HG03378 (cell line): ENCODE results near the gene YTHDF1.

Experiments
- ATAC-seq: cut with Tn5 transposase; IDR thresholded peaks from one replicate; pipeline ENCODE4 v1.9.1; 2021; ENCODE audit warnings: mild to moderate bottlenecking, moderate library complexity; ENCODE audit not compliant: unreplicated experiment

The YTHDF1 gene

DNA sequence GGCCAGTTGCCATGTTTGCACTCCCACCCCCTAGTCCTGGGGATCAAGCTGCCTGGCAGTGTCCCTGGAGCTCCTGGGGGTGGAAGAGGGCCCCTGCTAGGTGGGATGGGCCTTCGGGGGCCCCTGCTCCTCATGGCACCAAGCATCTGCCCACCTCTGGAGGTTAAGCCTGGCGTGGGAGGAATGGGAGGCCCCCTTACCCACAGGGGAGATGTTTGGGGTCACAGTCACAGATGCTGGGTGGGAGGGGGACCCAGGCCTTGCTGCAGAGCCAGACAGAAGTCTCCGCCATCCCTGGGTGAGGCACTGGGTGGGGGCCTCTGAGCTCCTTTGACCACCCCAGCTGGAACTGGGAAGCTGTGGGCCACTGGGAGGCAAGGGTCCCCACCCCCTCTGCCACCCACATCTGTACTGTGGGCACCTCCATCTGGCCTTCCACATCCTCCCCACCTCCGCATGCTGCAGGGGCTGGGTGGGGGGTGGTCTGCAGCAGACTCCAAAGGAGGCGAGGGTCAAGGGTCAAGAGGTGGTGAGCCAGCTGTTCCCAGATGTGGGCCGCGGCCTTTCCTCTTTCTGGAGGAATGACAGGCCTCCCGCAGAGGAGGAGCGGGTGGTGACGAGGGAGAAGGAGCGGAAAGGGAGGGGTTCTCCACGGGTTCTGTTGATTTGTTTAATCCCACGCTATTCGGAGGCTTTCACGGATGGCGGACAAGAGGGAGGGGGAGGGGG is 41.5 kb downstream of the YTHDF1 start:
- no peak for ATAC-seq

GRCh38 chr20:63173552-63174191 is 42.3 kb downstream of the YTHDF1 start:
- ATAC-seq, result no peak

- no peak for ATAC-seq
Measured at GRCh38 chr20:63172726-63173125, 43.2 kb downstream of the YTHDF1 start.

DNA sequence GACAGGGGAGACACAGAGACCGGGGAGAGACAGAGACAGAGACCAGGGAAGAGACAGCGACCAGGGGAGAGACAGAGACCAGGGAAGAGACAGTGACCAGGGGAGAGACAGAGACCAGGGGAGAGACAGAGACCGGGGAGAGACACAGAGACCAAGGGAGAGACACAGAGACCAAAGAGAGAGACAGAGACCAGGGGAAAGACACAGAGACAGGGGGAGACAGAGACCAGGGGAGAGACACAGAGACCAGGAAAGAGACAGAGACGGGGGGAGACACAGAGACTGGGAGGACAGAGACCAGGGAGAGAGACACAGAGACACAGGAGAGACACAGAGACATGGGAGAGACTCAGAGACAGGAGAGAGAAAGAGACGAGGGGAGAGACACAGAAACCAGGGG is 43.9 kb downstream of the YTHDF1 start:
- ATAC-seq, result no peak

DNA sequence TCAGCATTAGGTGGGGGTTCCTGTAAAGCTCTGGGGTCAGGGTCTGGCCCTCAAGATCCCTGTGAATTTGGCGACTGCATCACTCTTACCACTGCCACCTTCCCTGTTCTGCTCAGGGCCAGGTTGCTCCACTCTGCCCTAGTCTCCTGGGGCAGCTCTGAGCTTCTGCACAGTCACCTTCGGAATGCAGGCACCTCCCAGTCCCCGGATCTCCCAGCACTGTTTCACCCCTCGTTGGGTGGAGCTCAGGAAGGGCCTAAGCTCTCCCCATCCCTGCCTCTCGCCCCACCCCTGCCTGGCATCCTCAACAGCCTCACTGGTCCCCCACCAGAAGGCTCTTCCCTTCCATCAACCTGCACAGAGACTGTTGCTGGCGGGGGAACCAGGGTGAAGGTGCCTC is 46.2 kb downstream of the YTHDF1 start:
- ATAC-seq, result no peak

DNA sequence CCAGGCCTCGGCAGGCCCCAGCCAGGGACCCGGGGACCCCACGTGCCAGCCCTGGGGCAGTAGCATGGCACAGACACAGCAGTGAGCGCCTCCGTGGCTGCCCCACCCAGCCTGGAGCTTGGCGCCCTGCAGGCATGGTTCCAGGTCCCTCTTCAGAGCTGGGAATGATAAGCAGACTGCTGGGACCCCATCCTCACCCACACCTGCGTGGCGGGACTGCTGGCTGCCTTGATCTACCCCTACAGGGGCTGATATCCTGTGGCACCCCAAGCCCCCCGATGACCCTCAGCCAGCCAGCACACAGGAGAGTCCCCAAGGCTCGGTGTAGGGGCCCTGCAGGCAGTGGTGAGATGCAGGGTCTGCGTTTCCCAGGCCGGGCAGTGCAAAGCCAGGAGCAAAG is 47.1 kb downstream of the YTHDF1 start:
- ATAC-seq, result no peak

DNA sequence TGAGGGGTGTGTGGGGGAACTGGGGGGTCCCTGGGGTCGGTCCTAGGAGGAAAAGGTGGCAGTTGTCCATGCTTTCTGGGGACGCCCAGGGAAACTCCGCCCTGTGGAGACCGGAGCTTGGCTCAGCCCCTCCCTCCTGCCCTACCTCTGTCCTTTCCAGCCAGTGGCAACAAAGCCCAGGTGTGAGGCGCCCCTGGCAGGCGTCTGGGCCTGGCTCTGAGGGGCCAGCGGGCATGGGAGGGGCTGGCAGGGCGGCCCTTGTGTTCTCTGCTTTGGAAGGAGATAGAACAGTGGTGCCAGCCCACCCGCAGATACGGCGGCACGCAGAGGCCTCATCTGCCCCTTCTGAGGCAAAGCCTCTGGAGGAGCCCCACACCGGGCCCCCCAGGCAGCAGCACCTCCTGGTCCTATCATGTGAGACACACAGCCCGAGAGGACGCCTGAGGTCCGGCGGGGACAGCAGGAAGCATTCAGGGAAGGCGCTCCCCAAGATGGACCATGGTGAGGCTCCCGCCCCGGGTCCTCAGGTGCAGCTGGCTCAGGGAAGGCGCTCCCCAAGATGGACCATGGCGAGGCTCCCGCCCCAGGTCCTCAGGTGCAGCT is 47.9 kb downstream of the YTHDF1 start:
- no peak for ATAC-seq

DNA sequence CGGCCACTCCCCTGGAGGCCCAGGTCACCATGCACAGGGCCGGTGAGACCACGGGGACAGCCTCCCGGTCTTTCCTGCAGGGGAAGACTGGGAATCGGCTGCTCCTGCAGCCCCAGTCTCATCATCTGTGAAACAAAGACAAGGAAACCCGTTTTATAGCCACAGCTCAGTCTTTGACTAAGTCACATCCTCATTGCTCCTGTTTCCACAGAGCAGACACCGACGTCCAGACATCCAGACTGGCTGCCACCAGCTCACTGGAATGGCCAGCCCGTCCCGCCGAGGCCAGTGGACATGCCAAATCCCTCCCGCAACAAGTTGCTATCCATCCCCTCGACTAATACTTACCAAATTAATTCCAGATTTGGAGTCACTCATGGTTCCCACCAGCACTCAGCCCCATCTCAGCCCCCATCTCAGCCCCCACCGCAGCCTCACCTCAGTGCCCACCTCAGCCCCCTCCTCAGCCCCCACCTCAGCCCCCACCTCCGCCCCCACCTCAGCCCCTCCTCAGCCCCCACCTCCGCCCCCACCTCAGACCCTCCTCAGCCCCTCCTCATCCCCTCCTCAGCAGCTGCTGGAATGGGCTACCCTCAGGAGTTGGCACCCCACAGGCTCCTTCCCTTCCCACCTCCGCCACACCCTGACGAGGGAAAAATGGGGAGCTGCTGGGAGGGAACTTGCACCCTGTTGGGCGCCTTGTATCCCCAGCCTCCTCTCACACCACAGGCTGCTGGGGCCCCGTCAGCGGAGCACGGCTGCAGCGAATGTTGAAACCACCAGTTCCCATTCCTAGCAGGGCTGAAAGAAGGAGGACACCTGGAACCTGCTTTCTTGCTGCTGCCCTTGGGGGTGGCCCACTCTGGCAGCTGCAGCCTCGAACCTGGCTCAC is 48.7 kb downstream of the YTHDF1 start:
- no peak for ATAC-seq

DNA sequence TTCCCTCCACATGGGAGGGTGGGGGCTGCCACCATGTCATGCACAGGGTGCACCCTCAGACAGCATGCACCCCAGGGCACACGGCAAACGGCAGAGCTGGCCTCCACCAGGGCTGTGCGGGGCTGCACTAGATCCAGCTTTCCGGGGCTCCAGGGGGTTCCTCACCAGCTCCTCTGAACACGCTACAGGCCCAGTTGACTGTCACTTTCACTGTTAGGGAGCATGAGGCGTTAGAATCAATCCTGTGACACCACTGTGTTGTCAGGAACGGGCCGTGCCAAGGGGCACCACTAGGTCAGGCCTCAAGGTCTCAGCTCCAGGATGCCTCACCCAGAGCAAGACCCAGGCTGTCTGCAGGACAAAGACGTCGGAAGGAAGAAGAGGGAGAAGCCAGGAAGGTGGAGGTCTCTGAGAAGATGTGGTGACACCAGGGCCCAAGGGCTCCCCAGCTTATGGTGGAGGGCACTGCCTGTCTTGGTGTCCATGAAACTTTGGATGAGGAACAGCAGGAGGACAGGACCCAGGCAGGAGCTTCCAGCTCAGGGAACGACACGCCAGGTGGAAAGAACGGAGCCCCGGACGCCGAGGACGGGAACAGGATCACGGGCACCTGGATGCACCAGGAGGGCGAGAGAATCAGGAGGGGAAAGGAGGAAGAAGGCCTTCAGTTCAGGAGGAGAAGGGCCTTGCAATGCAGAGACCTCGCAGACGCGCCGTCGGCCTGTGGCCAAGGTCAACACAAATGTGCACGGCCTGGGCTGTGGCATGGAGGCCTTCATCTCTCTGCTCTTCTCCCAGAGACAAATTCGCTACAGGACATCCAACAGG is 49.5 kb downstream of the YTHDF1 start:
- ATAC-seq, result no peak

DNA sequence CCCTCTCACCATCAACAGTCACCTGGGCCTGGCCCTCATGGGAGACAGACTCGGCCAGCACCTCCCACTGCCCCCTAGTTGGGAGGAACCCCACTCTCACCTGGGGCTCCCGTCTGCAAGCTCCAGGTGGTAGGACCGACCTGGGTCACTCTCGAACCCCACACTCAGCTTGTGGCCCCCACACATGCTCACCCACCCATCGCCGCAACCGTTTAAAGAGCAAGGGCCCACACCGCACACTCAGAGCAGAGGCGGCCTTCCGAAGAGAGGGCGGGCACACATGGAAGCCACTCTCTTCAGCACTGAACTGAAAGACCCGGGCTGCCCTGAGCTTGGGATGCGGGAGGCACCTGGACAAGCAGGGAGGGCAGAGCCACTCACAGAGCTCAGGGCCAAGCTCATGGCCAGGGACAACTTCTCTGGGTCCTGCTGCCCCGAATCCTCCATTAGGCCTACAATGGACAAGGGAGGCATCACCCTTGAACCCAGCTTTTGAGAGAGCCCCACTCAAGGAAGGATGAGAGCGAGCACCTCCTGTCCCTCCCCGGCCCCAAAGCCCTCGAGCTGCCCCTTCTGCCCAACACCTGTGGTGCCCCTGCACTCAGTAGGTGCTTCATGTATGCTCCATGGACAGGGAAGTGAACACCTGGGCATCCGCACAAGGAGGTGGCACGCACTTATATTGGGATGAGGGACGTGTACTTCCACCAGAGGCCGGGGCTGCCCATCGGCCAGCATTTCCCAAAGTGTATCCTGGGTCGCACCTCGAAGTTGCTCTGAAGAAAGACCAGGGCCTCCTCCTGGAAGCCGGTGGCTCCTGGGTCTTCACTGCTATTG is 50.4 kb downstream of the YTHDF1 start:
- ATAC-seq, result no peak

DNA sequence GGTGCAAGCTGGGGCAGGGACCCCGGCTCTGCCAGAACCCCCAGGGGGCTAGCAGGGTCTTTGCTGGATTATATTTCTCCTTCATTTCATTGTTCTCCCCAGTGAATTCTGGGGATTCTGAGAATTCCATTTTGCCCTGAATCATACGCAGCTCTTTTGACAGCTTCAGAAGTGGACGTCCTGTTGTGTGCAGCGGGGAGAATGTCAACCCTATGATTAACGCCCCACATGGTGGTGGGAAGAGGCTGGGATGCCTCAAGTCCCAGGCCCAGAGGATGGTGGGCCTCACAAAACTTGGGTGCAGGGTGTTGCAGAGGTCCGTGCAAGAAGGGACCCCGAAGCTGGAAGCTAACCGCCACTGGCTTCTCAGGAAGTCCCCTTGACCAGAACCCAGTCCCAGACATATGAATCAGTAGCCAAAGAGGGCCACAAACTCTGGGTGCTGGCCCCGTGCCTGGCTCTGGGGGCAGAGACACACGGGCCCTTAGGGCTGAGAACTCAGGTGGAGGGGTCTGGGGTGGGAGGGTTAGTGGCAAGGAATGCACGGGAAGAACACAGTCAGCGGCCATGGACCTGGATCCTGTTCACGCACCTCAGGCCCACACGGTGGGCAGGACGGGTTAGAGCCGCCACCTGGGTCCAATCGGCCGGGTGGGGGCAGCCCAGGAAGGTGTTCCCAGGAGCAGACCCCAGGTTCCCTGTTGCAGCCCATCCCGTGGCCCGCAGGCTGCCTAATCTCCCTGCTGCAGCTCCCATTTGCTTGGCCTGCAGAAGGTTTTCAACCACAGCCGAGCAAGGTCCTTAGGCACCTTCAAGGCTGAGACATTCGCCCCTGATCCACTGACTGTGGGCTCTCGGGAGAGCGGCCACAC is 51.2 kb downstream of the YTHDF1 start:
- no peak for ATAC-seq

GRCh38 chr20:63163596-63164483 is 52.1 kb downstream of the YTHDF1 start:
- ATAC-seq, result no peak

GRCh38 chr20:63163171-63163570 is 52.8 kb downstream of the YTHDF1 start:
- no peak for ATAC-seq

GRCh38 chr20:63162206-63162795 is 53.6 kb downstream of the YTHDF1 start:
- ATAC-seq, result no peak

- no peak for ATAC-seq
Measured at GRCh38 chr20:63161176-63161651, 54.7 kb downstream of the YTHDF1 start.

GRCh38 chr20:63160641-63161175 is 55.2 kb downstream of the YTHDF1 start:
- no peak for ATAC-seq
